Measurements from ENCODE around the gene WDSUB1.

WDSUB1 gene

GRCh38 chr2:159266554-159266953 is 19.9 kb downstream of the WDSUB1 start:
- no peak for DNase-seq

GRCh38 chr2:159265171-159265576 is 21.3 kb downstream of the WDSUB1 start:
- intact Hi-C loops (cut with DNase I; ENCODE audit: low total_unique reads), result no loop called here

More at GRCh38 chr2:159266554-159266953, 19.9 kb downstream of the WDSUB1 start:
- Histone ChIP-seq H3K4me3 (no peak overlapping the region), H3K27ac (no peak overlapping the region), H3K36me3 (peaks cover under 1 to 28% (median 13%) of the 10 kb centered on the region in 3 donors), H3K4me1 (peaks cover 0 to 15% (median 0%) of the 10 kb centered on the region in 4 donors), H3K9me3 (no peaks in the 10 kb centered on the region), H3K27me3 (no peaks in the 10 kb centered on the region)
- intact Hi-C loops (cut with DNase I; ENCODE audit: low total_unique reads), result no loop called here
- TF ChIP-seq CTCF (IDR thresholded peaks at IDR 0.05), result no peak

GRCh38 chr2:159262904-159263303 is 23.6 kb downstream of the WDSUB1 start:
- Histone ChIP-seq H3K36me3 (peaks cover 0 to 25% (median 13%) of the 10 kb centered on the region in 3 donors), H3K4me3 (no peak overlapping the region), H3K4me1 (peaks cover 0 to 6% (median 0%) of the 10 kb centered on the region in 4 donors), H3K27ac (no peak overlapping the region), H3K27me3 (no peaks in the 10 kb centered on the region), H3K9me3 (no peaks in the 10 kb centered on the region)
- no peak for DNase-seq
- TF ChIP-seq CTCF (IDR thresholded peaks at IDR 0.05), result no peak
- intact Hi-C loops (cut with DNase I; ENCODE audit: low total_unique reads), result no loop called here

More at GRCh38 chr2:159265171-159265576, 21.3 kb downstream of the WDSUB1 start:
- Histone ChIP-seq H3K4me1 (peaks cover 0 to 15% (median 0%) of the 10 kb centered on the region in 4 donors), H3K27me3 (no peaks in the 10 kb centered on the region), H3K4me3 (no peak overlapping the region), H3K27ac (no peak overlapping the region), H3K36me3 (peaks cover 0 to 19% (median 7%) of the 10 kb centered on the region in 3 donors), H3K9me3 (no peaks in the 10 kb centered on the region)
- no peak for DNase-seq
- TF ChIP-seq CTCF (IDR thresholded peaks at IDR 0.05), result no peak

- H3K4me3 ChIP-seq, result no peak overlapping the region
- H3K9me3 ChIP-seq, result no peaks in the 10 kb centered on the region
- DNase-seq, result no peak
- H3K4me1 ChIP-seq, result peaks cover 0 to 6% (median 0%) of the 10 kb centered on the region in 4 donors
- TF ChIP-seq CTCF (IDR thresholded peaks at IDR 0.05), result no peak
- H3K27ac ChIP-seq, result no peak overlapping the region
- H3K27me3 ChIP-seq, result no peaks in the 10 kb centered on the region
- intact Hi-C loops (cut with DNase I; ENCODE audit: low total_unique reads), result no loop called here
- H3K36me3 ChIP-seq, result peaks cover 3 to 30% (median 19%) of the 10 kb centered on the region in 3 donors
Observed at GRCh38 chr2:159262226-159262625, 24.3 kb downstream of the WDSUB1 start.

- intact Hi-C loops (cut with DNase I; ENCODE audit: low total_unique reads), result no loop called here
- no peak for TF ChIP-seq CTCF (IDR thresholded peaks at IDR 0.05)
- H3K36me3 ChIP-seq, result peaks cover 12 to 41% (median 35%) of the 10 kb centered on the region in 3 donors
Observed at GRCh38 chr2:159256159-159256558, 30.3 kb downstream of the WDSUB1 start.

GRCh38 chr2:159252905-159253304 is 33.6 kb downstream of the WDSUB1 start:
- Histone ChIP-seq H3K27ac (no peak overlapping the region), H3K9me3 (no peaks in the 10 kb centered on the region), H3K36me3 (peaks cover 12 to 35% (median 29%) of the 10 kb centered on the region in 3 donors), H3K4me1 (peaks cover 0 to 21% (median 10%) of the 10 kb centered on the region in 4 donors), H3K4me3 (no peak overlapping the region), H3K27me3 (no peaks in the 10 kb centered on the region)
- intact Hi-C loops (cut with DNase I; ENCODE audit: low total_unique reads), result no loop called here
- TF ChIP-seq CTCF (IDR thresholded peaks at IDR 0.05), result no peak
- no peak for DNase-seq

More at GRCh38 chr2:159256159-159256558, 30.3 kb downstream of the WDSUB1 start:
- H3K4me1 ChIP-seq, result peaks cover 0 to under 1% (median 0%) of the 10 kb centered on the region in 4 donors
- no peaks in the 10 kb centered on the region for H3K9me3 ChIP-seq
- no peaks in the 10 kb centered on the region for H3K27me3 ChIP-seq
- H3K4me3 ChIP-seq, result no peak overlapping the region
- no peak for DNase-seq
- H3K27ac ChIP-seq, result no peak overlapping the region

Data from tibial artery (tissue), 4 donors.